A549 (cell line): Measurements from ENCODE around the gene CRNKL1. TPM values are rescaled to one million over a fixed set of nuclear protein-coding genes. Genes with fewer than 3 reads are reported as not detected.
A peak's percentile ranks its signal among the peaks of the same experiment; 100 is the strongest.

ENCODE experiments used
- ATAC-seq, 2 experiments: fragments of 200-7000 bp in 1 of 2; fragments of >200 bp in 1 of 2; cut with Nextera tagmentation in 1 of 2; cut with Tn5 transposase in 1 of 2; 3 replicates each; pipeline versions ENCODE4 v1.8.0 to v1.9.1; 2018 to 2020; ENCODE audit warnings: mild to moderate bottlenecking in 1 of 2, moderate library complexity in 1 of 2
- CTCF ChIA-PET: fragments of 300-600 bp; sonication (Branson Sonifier 250); formaldehyde crosslinking; extraction: SDS; loops from one replicate; lab custom pipeline; 2021; ENCODE audit warnings: antibody characterized with exemption, inconsistent platforms; lab: Yijun Ruan, JAX
- POLR2A ChIA-PET: fragments of 350-600 bp; formaldehyde crosslinking; extraction: SDS; loops from one replicate; lab custom pipeline; 2021; ENCODE audit warnings: antibody characterized with exemption, inconsistent platforms; lab: Yijun Ruan, JAX
- DNase-seq, 2 experiments: peaks; one replicate each; pipeline versions ENCODE4 v3.0.0 to v3.0.0-alpha.2; 2011 to 2016; ENCODE audit warnings: low read depth in 1 of 2, low spot score in 1 of 2
- FAIRE-seq: peaks from 2 replicates; lab custom pipeline; 2011; peaks lifted over from hg19 to GRCh38; lab: Jason Lieb, UNC
- H3K27ac ChIP-seq, 2 experiments: fragments of >200 bp; sonication (Bioruptor Twin); formaldehyde crosslinking; 3 replicates each; pipeline ENCODE4 v1.5.1; 2016 to 2017
- H3K4me1 ChIP-seq: fragments of >200 bp; sonication (Bioruptor Twin); formaldehyde crosslinking; 3 replicates; pipeline ENCODE4 v1.6.1; 2016
- H3K4me2 ChIP-seq: fragments of >200 bp; sonication (Bioruptor Twin); formaldehyde crosslinking; 3 replicates; pipeline ENCODE4 v1.6.1; 2016
- H3K4me3 ChIP-seq: fragments of >200 bp; sonication (Bioruptor Twin); formaldehyde crosslinking; 3 replicates; pipeline ENCODE4 v1.5.1; 2016
- H3K9me3 ChIP-seq: fragments of >200 bp; sonication (Bioruptor Twin); formaldehyde crosslinking; 3 replicates; pipeline ENCODE4 v1.6.1; 2016
- BHLHE40 ChIP-seq: IDR thresholded peaks from 2 replicates; pipeline ENCODE4 v1.6.1; 2012; ENCODE audit warnings: low read depth, low read length, inconsistent platforms
- CBX2 ChIP-seq: fragments of 200-600 bp; sonication (generic); IDR thresholded peaks from 2 replicates; pipeline ENCODE4 v1.6.1; 2016; ENCODE audit warnings: low read depth, mild to moderate bottlenecking, borderline replicate concordance
- CBX8 ChIP-seq: fragments of 200-600 bp; sonication (generic); IDR thresholded peaks from 2 replicates; pipeline ENCODE4 v1.6.1; 2016
- CHD2 ChIP-seq: fragments of 150-350 bp; IDR thresholded peaks from 2 replicates; pipeline ENCODE4 v1.6.1; 2014; ENCODE audit warnings: low read length; ENCODE audit not compliant: partially characterized antibody
- E2F6 ChIP-seq: IDR thresholded peaks from 2 replicates; pipeline ENCODE4 v1.6.1; 2012; ENCODE audit warnings: low read depth, borderline replicate concordance
- ESRRA ChIP-seq: fragments of 150-350 bp; IDR thresholded peaks from 2 replicates; pipeline ENCODE4 v1.6.1; 2014; ENCODE audit warnings: mild to moderate bottlenecking, low read length, borderline replicate concordance
- HOXB5 ChIP-seq: fragments of 250-450 bp; sonication (Bioruptor Pico); IDR thresholded peaks from 2 replicates; pipeline ENCODE4 v1.5.0; 2020; ENCODE audit warnings: mild to moderate bottlenecking, moderate library complexity
- JUN ChIP-seq, 2 experiments: fragments of >200 bp; sonication (Bioruptor Twin); formaldehyde crosslinking; IDR thresholded peaks; 2 replicates in 1 of 2; 3 replicates in 1 of 2; pipeline ENCODE4 v1.6.1; 2016 to 2017
- MAFK ChIP-seq: fragments of 450-650 bp; IDR thresholded peaks from 2 replicates; pipeline ENCODE4 v1.6.1; 2014; ENCODE audit not compliant: partially characterized antibody
- MAX ChIP-seq: IDR thresholded peaks from 2 replicates; pipeline ENCODE4 v1.6.1; 2012
- MYC ChIP-seq: IDR thresholded peaks from 2 replicates; pipeline ENCODE4 v1.6.1; 2012; ENCODE audit warnings: mild to moderate bottlenecking, inconsistent platforms, low read length, improper control_type of control experiment, borderline replicate concordance
- NPAS2 ChIP-seq: fragments of 250-450 bp; sonication (Bioruptor Pico); IDR thresholded peaks from 2 replicates; pipeline ENCODE4 v1.8.0; 2022; ENCODE audit warnings: mild to moderate bottlenecking, moderate library complexity, borderline replicate concordance
- PHF8 ChIP-seq: fragments of 200-600 bp; sonication (generic); IDR thresholded peaks from 2 replicates; pipeline ENCODE4 v1.6.1; 2016; ENCODE audit warnings: low read depth, mild to moderate bottlenecking, antibody characterized with exemption, moderate library complexity, borderline replicate concordance
- POLR2AphosphoS2 ChIP-seq: conservative IDR thresholded peaks from 2 replicates; pipeline ENCODE4 v1.6.1; 2012; ENCODE audit warnings: low read length, improper control_type of control experiment, inconsistent platforms
- RARB ChIP-seq: fragments of 250-450 bp; sonication (Bioruptor Pico); IDR thresholded peaks from 2 replicates; pipeline ENCODE4 v1.8.0; 2021; ENCODE audit warnings: mild to moderate bottlenecking, moderate library complexity
- REST ChIP-seq: fragments of 200-600 bp; sonication (generic); IDR thresholded peaks from 2 replicates; pipeline ENCODE4 v1.6.1; 2016; ENCODE audit warnings: antibody characterized with exemption, mild to moderate bottlenecking, moderate library complexity
- SMC3 ChIP-seq: fragments of >200 bp; sonication (Bioruptor Twin); formaldehyde crosslinking; IDR thresholded peaks from 3 replicates; pipeline ENCODE4 v1.6.1; 2018; ENCODE audit warnings: inconsistent platforms
- SREBF2 ChIP-seq: fragments of 450-650 bp; IDR thresholded peaks from 2 replicates; pipeline ENCODE4 v1.6.1; 2014; ENCODE audit warnings: mild to moderate bottlenecking, moderate library complexity
- TFCP2L1 ChIP-seq: fragments of 250-450 bp; sonication (Bioruptor Pico); IDR thresholded peaks from 2 replicates; pipeline ENCODE4 v1.5.0; 2021; ENCODE audit warnings: mild to moderate bottlenecking
- ZC3H11A ChIP-seq: fragments of 450-650 bp; IDR thresholded peaks from 2 replicates; pipeline ENCODE4 v1.6.1; 2014; ENCODE audit warnings: antibody characterized with exemption, mild to moderate bottlenecking
- ZFP36 ChIP-seq: fragments of 450-650 bp; IDR thresholded peaks from 2 replicates; pipeline ENCODE4 v1.6.1; 2014; ENCODE audit warnings: borderline replicate concordance; ENCODE audit not compliant: partially characterized antibody
- WGBS: methylation state at CpG from one replicate; pipeline ENCODE4 v1.1.6; 2017; ENCODE audit errors: missing lambda C conversion rate; 5-methylcytosine and 5-hydroxymethylcytosine counted together
- polyA minus RNA-seq: library from RNA; depleted of rRNA, polyadenylated mRNA; stranded (reverse); fragments of >200 nt; gene quantifications from 2 replicates; pipeline ENCODE4 v1.2.3, GENCODE V29; 2011; rRNA and poly(A)+ RNA removed
- polyA plus RNA-seq, 4 experiments: library from polyadenylated mRNA; depleted of rRNA in 3 of 4; stranded (reverse); fragments of >200 nt; fragmentation: RNase III in 1 of 4; extraction: RNeasy Plus Mini Kit Qiagen cat#74134 plus additional on column Dnase treatment in 1 of 4; gene quantifications; 2 replicates in 3 of 4; 3 replicates in 1 of 4; pipeline ENCODE4 v1.2.3, GENCODE V29; 2011 to 2017
- TF ChIP-seq, protein P1 (sequence below): fragments of 250-450 bp; sonication (Bioruptor Pico); IDR thresholded peaks from 2 replicates; pipeline ENCODE4 v1.5.0; 2021; ENCODE audit warnings: mild to moderate bottlenecking, moderate library complexity, borderline replicate concordance
- TF ChIP-seq, protein P2 (sequence below): IDR thresholded peaks from 2 replicates; pipeline ENCODE4 v1.6.1; 2012
- TF ChIP-seq, protein P3 (sequence below): fragments of 250-450 bp; sonication (Bioruptor Pico); IDR thresholded peaks from 2 replicates; pipeline ENCODE4 v1.5.0; 2020; ENCODE audit warnings: low read depth, mild to moderate bottlenecking, moderate library complexity
- TF ChIP-seq, protein P4 (sequence below): fragments of >200 bp; sonication (Bioruptor Twin); formaldehyde crosslinking; IDR thresholded peaks from 3 replicates; pipeline ENCODE4 v1.6.1; 2016
- TF ChIP-seq, protein P5 (sequence below): fragments of 150-350 bp; IDR thresholded peaks from 2 replicates; pipeline ENCODE4 v1.6.1; 2014; ENCODE audit warnings: low read depth, mild to moderate bottlenecking, low read length

Gene CRNKL1
- 23.6 and 32.1 TPM in 2 replicates for polyA plus RNA-seq (2011; rRNA removed)
- polyA plus RNA-seq (2012; cell fraction: cytosol; rRNA removed): 6.2 and 7.0 TPM in 2 replicates
- 4.9 and 6.4 TPM in 2 replicates for polyA plus RNA-seq (2012; cell fraction: nucleus; rRNA removed)
- 19.1 to 20.5 TPM (median 19.4 TPM) in 3 replicates for polyA plus RNA-seq (2017; fragmentation: RNase III; extraction: RNeasy Plus Mini Kit Qiagen cat#74134 plus additional on column Dnase treatment)
- 15.8 and 16.4 TPM in 2 replicates for polyA minus RNA-seq

- H3K4me1 ChIP-seq: peaks cover 13% of the 10 kb centered on the region; the same call in 2 of the 3 replicates
- no peaks in the 10 kb centered on the region for H3K9me3 ChIP-seq
- CTCF ChIA-PET: interaction anchor here (0.7 to 3.1 kb wide), 5 partner anchors 11 to 541 kb away, joined by 3 to 18 read pairs (median 4); partner anchors contain the start of gene NAA20
- FAIRE-seq: peak; percentile 100
- POLR2A ChIA-PET: interaction anchor here (0.5 to 1.8 kb wide), 8 partner anchors 10 to 412 kb away, joined by 3 to 26 read pairs (median 4); partner anchors contain the start of gene NAA20
- ATAC-seq: peak; percentile 98
- peak within 1 kb of the TSS; percentile 97 for H3K4me2 ChIP-seq
- peak within 1 kb of the TSS; percentile 85 to 88 for H3K27ac ChIP-seq
- DNase-seq: peak; percentile 97 to 99
- under 1% methylated on average over 60 of the region's 67 CpGs for WGBS
- H3K4me3 ChIP-seq: peak within 1 kb of the TSS; percentile 97
- TF ChIP-seq NPAS2 (CRISPR knock-in tag) (no peak), PHF8 (peak; percentile 87; the same call in 1 of the 2 replicates), ZFP36 (peak; percentile 47), MYC (no peak), ESRRA (no peak), E2F6 (peak; percentile 83), CBX2 (no peak), BHLHE40 (no peak), ZC3H11A (no peak), CBX8 (no peak), MAFK (peak; percentile 21), HOXB5 (CRISPR knock-in tag) (0 out of 2 replicates have a peak, but pooled peaks have one; percentile 21), SMC3 (no peak), POLR2AphosphoS2 (no peak), JUN (IDR thresholded peaks at IDR 0.05) (peak in 1 of 2 experiments; percentile 62; a peak in 3 of 5 replicates), RARB (no peak), CHD2 (no peak), SREBF2 (no peak), REST (no peak), TFCP2L1 (CRISPR knock-in tag) (no peak), MAX (peak; percentile 90)
- TF ChIP-seq, protein P1, sequence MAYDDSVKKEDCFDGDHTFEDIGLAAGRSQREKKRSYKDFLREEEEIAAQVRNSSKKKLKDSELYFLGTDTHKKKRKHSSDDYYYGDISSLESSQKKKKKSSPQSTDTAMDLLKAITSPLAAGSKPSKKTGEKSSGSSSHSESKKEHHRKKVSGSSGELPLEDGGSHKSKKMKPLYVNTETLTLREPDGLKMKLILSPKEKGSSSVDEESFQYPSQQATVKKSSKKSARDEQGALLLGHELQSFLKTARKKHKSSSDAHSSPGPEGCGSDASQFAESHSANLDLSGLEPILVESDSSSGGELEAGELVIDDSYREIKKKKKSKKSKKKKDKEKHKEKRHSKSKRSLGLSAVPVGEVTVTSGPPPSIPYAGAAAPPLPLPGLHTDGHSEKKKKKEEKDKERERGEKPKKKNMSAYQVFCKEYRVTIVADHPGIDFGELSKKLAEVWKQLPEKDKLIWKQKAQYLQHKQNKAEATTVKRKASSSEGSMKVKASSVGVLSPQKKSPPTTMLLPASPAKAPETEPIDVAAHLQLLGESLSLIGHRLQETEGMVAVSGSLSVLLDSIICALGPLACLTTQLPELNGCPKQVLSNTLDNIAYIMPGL (CRISPR knock-in tag): no peak
- TF ChIP-seq, protein P2, sequence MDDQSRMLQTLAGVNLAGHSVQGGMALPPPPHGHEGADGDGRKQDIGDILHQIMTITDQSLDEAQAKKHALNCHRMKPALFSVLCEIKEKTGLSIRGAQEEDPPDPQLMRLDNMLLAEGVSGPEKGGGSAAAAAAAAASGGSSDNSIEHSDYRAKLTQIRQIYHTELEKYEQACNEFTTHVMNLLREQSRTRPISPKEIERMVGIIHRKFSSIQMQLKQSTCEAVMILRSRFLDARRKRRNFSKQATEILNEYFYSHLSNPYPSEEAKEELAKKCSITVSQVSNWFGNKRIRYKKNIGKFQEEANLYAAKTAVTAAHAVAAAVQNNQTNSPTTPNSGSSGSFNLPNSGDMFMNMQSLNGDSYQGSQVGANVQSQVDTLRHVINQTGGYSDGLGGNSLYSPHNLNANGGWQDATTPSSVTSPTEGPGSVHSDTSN: no peak
- TF ChIP-seq, protein P3, sequence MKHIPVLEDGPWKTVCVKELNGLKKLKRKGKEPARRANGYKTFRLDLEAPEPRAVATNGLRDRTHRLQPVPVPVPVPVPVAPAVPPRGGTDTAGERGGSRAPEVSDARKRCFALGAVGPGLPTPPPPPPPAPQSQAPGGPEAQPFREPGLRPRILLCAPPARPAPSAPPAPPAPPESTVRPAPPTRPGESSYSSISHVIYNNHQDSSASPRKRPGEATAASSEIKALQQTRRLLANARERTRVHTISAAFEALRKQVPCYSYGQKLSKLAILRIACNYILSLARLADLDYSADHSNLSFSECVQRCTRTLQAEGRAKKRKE: no peak
- TF ChIP-seq, protein P4, sequence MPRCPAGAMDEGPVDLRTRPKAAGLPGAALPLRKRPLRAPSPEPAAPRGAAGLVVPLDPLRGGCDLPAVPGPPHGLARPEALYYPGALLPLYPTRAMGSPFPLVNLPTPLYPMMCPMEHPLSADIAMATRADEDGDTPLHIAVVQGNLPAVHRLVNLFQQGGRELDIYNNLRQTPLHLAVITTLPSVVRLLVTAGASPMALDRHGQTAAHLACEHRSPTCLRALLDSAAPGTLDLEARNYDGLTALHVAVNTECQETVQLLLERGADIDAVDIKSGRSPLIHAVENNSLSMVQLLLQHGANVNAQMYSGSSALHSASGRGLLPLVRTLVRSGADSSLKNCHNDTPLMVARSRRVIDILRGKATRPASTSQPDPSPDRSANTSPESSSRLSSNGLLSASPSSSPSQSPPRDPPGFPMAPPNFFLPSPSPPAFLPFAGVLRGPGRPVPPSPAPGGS: 0 out of 3 replicates have a peak, but pooled peaks have one; percentile 49
- TF ChIP-seq, protein P5, sequence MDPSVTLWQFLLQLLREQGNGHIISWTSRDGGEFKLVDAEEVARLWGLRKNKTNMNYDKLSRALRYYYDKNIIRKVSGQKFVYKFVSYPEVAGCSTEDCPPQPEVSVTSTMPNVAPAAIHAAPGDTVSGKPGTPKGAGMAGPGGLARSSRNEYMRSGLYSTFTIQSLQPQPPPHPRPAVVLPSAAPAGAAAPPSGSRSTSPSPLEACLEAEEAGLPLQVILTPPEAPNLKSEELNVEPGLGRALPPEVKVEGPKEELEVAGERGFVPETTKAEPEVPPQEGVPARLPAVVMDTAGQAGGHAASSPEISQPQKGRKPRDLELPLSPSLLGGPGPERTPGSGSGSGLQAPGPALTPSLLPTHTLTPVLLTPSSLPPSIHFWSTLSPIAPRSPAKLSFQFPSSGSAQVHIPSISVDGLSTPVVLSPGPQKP: peak; percentile 3; the same call in 1 of the 2 replicates
Observed at GRCh38 chr20:20052074-20052970, at the start of gene CRNKL1, which contains the start of gene CFAP61. CRNKL1 (minus strand) TSS chr20:20052466; CDS start chr20:20052342, 124 bp downstream. CFAP61 (plus strand) TSS chr20:20052532; CDS start chr20:20056654, 4,122 bp downstream.
